Stomach smooth muscle (tissue), 2 donors: ENCODE data around the gene INPP5A.

Experiments used
- H3K27ac ChIP-seq: one replicate; pipeline ENCODE4 v1.7.0; 2013; ENCODE audit warnings: mild to moderate bottlenecking, low read length, inconsistent platforms
- H3K27me3 ChIP-seq, 2 donors: one replicate each; pipeline ENCODE4 v1.7.0; 2013; ENCODE audit warnings: low read length in 2 of 2; ENCODE audit not compliant: insufficient read depth in 2 of 2, control insufficient read depth in 1 of 2
- H3K36me3 ChIP-seq, 2 donors: one replicate each; pipeline ENCODE4 v1.7.0; 2013; ENCODE audit warnings: low read length in 2 of 2; ENCODE audit not compliant: control insufficient read depth in 2 of 2, insufficient read depth in 2 of 2
- H3K4me1 ChIP-seq: one replicate; pipeline ENCODE4 v1.7.0; 2013; ENCODE audit warnings: low read length; ENCODE audit not compliant: control insufficient read depth, insufficient read depth
- H3K4me3 ChIP-seq, 2 donors: one replicate each; pipeline ENCODE4 v1.7.0; 2013; ENCODE audit warnings: low read length in 2 of 2
- H3K9ac ChIP-seq, 2 donors: one replicate each; pipeline ENCODE4 v1.7.0; 2013; ENCODE audit warnings: low read length in 2 of 2, mild to moderate bottlenecking in 1 of 2
- H3K9me3 ChIP-seq, 2 donors: one replicate each; pipeline ENCODE4 v1.7.0; 2013; ENCODE audit warnings: low read length in 2 of 2; ENCODE audit not compliant: control insufficient read depth in 2 of 2
- donor health status: healthy.
- donor health status: Pancreatic carcinoma.

Gene INPP5A

GRCh38 chr10:132663666-132664365 is 126.2 kb downstream of the INPP5A start:
- Histone ChIP-seq H3K4me3 (no peak overlapping the region), H3K27me3 (no peaks in the 10 kb centered on the region), H3K27ac (no peak overlapping the region), H3K4me1 (peaks cover 13% of the 10 kb centered on the region), H3K36me3 (peaks cover 13 to 17% of the 10 kb centered on the region in 2 donors), H3K9me3 (no peaks in the 10 kb centered on the region), H3K9ac (no peak overlapping the region)

- H3K9ac ChIP-seq, result peak overlapping the region in 1 of 2 donors; percentile 5
- H3K36me3 ChIP-seq, result peaks cover 10 to 17% of the 10 kb centered on the region in 2 donors
- H3K4me3 ChIP-seq, result no peak overlapping the region
- H3K27me3 ChIP-seq, result no peaks in the 10 kb centered on the region
- H3K9me3 ChIP-seq, result no peaks in the 10 kb centered on the region
- peaks cover 10% of the 10 kb centered on the region for H3K4me1 ChIP-seq
- H3K27ac ChIP-seq, result no peak overlapping the region
These were observed 126.8 kb downstream of the INPP5A start for GRCh38 chr10:132664407-132664806.

- H3K4me3 ChIP-seq, result no peak overlapping the region
These were observed 127.3 kb downstream of the INPP5A start for GRCh38 chr10:132664883-132665282.

GRCh38 chr10:132665946-132666704 is 128.5 kb downstream of the INPP5A start:
- Histone ChIP-seq H3K27ac (no peak overlapping the region), H3K9ac (no peak overlapping the region), H3K4me3 (no peak overlapping the region), H3K27me3 (no peaks in the 10 kb centered on the region), H3K9me3 (no peaks in the 10 kb centered on the region), H3K4me1 (peaks cover 9% of the 10 kb centered on the region), H3K36me3 (peaks cover 4 to 9% of the 10 kb centered on the region in 2 donors)

More at GRCh38 chr10:132664883-132665282, 127.3 kb downstream of the INPP5A start:
- H3K9me3 ChIP-seq, result no peaks in the 10 kb centered on the region
- H3K27ac ChIP-seq, result no peak overlapping the region
- H3K9ac ChIP-seq, result no peak overlapping the region
- peaks cover 9% of the 10 kb centered on the region for H3K4me1 ChIP-seq
- no peaks in the 10 kb centered on the region for H3K27me3 ChIP-seq
- H3K36me3 ChIP-seq, result peaks cover 10 to 15% of the 10 kb centered on the region in 2 donors

- H3K4me3 ChIP-seq, result no peak overlapping the region
- no peaks in the 10 kb centered on the region for H3K27me3 ChIP-seq
- no peaks in the 10 kb centered on the region for H3K9me3 ChIP-seq
- H3K27ac ChIP-seq, result no peak overlapping the region
- H3K9ac ChIP-seq, result no peak overlapping the region
- H3K36me3 ChIP-seq, result peaks cover 8 to 9% of the 10 kb centered on the region in 2 donors
- H3K4me1 ChIP-seq, result peaks cover 9% of the 10 kb centered on the region
These were observed 129.2 kb downstream of the INPP5A start for GRCh38 chr10:132666705-132667341.

GRCh38 chr10:132667342-132668047 is 129.9 kb downstream of the INPP5A start:
- Histone ChIP-seq H3K4me1 (peaks cover 4% of the 10 kb centered on the region), H3K4me3 (no peak overlapping the region), H3K9me3 (no peaks in the 10 kb centered on the region), H3K27ac (no peak overlapping the region), H3K27me3 (no peaks in the 10 kb centered on the region), H3K9ac (no peak overlapping the region), H3K36me3 (peaks cover 9% of the 10 kb centered on the region in 2 donors)

- H3K4me1 ChIP-seq, result no peaks in the 10 kb centered on the region
- no peak overlapping the region for H3K4me3 ChIP-seq
- no peak overlapping the region for H3K9ac ChIP-seq
- H3K27ac ChIP-seq, result no peak overlapping the region
- H3K36me3 ChIP-seq, result peaks cover 9% of the 10 kb centered on the region in 2 donors
- no peaks in the 10 kb centered on the region for H3K9me3 ChIP-seq
- H3K27me3 ChIP-seq, result no peaks in the 10 kb centered on the region
These were observed 130.4 kb downstream of the INPP5A start for GRCh38 chr10:132668048-132668394.

- no peaks in the 10 kb centered on the region for H3K9me3 ChIP-seq
- no peak overlapping the region for H3K27ac ChIP-seq
These were observed 131.7 kb downstream of the INPP5A start for GRCh38 chr10:132669208-132669861.

GRCh38 chr10:132670546-132671227 is 133.1 kb downstream of the INPP5A start:
- Histone ChIP-seq H3K4me1 (no peaks in the 10 kb centered on the region), H3K9me3 (no peaks in the 10 kb centered on the region), H3K27me3 (no peaks in the 10 kb centered on the region), H3K27ac (no peak overlapping the region), H3K4me3 (no peak overlapping the region), H3K36me3 (peaks cover 3 to 5% of the 10 kb centered on the region in 2 donors), H3K9ac (no peak overlapping the region)

More at GRCh38 chr10:132669208-132669861, 131.7 kb downstream of the INPP5A start:
- Histone ChIP-seq H3K36me3 (peaks cover 5 to 6% of the 10 kb centered on the region in 2 donors), H3K9ac (no peak overlapping the region), H3K27me3 (no peaks in the 10 kb centered on the region), H3K4me1 (no peaks in the 10 kb centered on the region), H3K4me3 (no peak overlapping the region)
